Fibroblast of peridontal ligament (primary cell): ENCODE measurements around the gene NAGPA.
"Not testable (repeated sequence)": the region's sequence is repeated elsewhere in the genome, so short reads cannot be mapped to it uniquely, and the experiment has no call there.

ENCODE experiments used
- DNase-seq: peaks from one replicate; pipeline ENCODE4 v3.0.0-alpha.2; 2010; ENCODE audit errors: extremely low read depth

NAGPA gene

GRCh38 chr16:5033256-5034166 lies at the start of gene NAGPA:
Gene NAGPA (minus strand): TSS chr16:5033935. CDS start chr16:5033914, 21 bp downstream.
- peak; percentile 78 for DNase-seq

- DNase-seq, result not testable (repeated sequence)
Observed at GRCh38 chr16:5080996-5081395, 47.3 kb upstream of the NAGPA start.

GRCh38 chr16:5080461-5080860 lies 46.7 kb upstream of the NAGPA start:
- not testable (repeated sequence) for DNase-seq

GRCh38 chr16:5078626-5079025 lies 44.9 kb upstream of the NAGPA start:
- no peak for DNase-seq

GRCh38 chr16:5077304-5077703 lies 43.6 kb upstream of the NAGPA start:
- DNase-seq, result no peak

GRCh38 chr16:5075637-5076036 lies 41.9 kb upstream of the NAGPA start:
- DNase-seq, result no peak

- not testable (repeated sequence) for DNase-seq
Observed at GRCh38 chr16:5073771-5074170, 40.0 kb upstream of the NAGPA start.

GRCh38 chr16:5073279-5073629 lies 39.5 kb upstream of the NAGPA start:
- peak; percentile 44 for DNase-seq

- peak; percentile 5 for DNase-seq
Observed at GRCh38 chr16:5072334-5073278, 38.9 kb upstream of the NAGPA start.

GRCh38 chr16:5071681-5072333 lies 38.1 kb upstream of the NAGPA start, which contains the start of gene ALG1:
Gene ALG1 (plus strand): TSS chr16:5071843. CDS start chr16:5071850, 7 bp downstream.
- DNase-seq, result peak; percentile 84

GRCh38 chr16:5071341-5071680 lies 37.6 kb upstream of the NAGPA start:
- DNase-seq, result no peak

- no peak for DNase-seq
Observed at GRCh38 chr16:5070431-5071186, 36.9 kb upstream of the NAGPA start.

GRCh38 chr16:5069854-5070253 lies 36.1 kb upstream of the NAGPA start:
- DNase-seq, result no peak

GRCh38 chr16:5069048-5069447 lies 35.3 kb upstream of the NAGPA start:
- no peak for DNase-seq

- no peak for DNase-seq
Observed at GRCh38 chr16:5066511-5066910, 32.8 kb upstream of the NAGPA start.

GRCh38 chr16:5065813-5066212 lies 32.1 kb upstream of the NAGPA start, which contains the start of gene C16orf89:
Gene C16orf89 (minus strand): TSS chr16:5065956. CDS start chr16:5065908, 48 bp downstream.
- DNase-seq, result no peak

GRCh38 chr16:5065326-5065725 lies 31.6 kb upstream of the NAGPA start:
- DNase-seq, result no peak

GRCh38 chr16:5064915-5065314 lies 31.2 kb upstream of the NAGPA start:
- no peak for DNase-seq

GRCh38 chr16:5062790-5063765 lies 29.3 kb upstream of the NAGPA start:
- no peak for DNase-seq

- no peak for DNase-seq
Observed at GRCh38 chr16:5062051-5062450, 28.3 kb upstream of the NAGPA start.
